ENCODE results near the gene EGFR. TPM values are rescaled to one million over a fixed set of nuclear protein-coding genes. Genes with fewer than 3 reads are reported as not detected.
A peak's percentile ranks its signal among the peaks of the same experiment; 100 is the strongest.

Gene EGFR
- polyA plus RNA-seq, 1 of the 3 experiments (the other 2 are of a cell fraction) = 37.6 TPM

DNA sequence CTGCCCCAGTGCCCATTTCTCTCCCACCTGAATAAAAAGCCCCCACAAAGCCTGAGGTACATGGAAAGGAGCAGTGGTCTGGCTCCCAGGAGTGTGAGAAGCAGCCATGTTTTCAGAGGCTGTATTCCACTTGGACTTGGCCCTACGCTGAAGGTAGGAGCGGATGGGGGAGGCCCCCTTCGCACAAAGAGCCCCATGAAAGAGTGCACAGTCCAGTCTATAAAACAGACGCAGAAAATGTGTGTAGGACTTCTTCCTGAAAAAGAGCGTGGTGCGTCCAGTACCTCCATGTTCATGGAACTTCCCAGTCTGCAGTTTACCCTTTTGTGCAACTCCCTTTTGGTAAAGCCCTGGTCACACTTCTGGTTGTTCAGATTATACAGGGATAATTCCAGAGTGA lies 69.3 kb downstream of the EGFR start:
- CTCF ChIA-PET = interaction anchor here (4.5 kb wide), 1 partner anchor 166 kb away, joined by 35 read pairs; no protein-coding TSS in a partner anchor
- H3K4me3 ChIP-seq (ENCODE audit: low read depth in 2 of 2, low read length in 1 of 2) = no peak overlapping the region

GRCh38 chr7:55088620-55089019 lies 69.8 kb downstream of the EGFR start:
- POLR2A ChIA-PET = no interaction called here
- no peak overlapping the region for H3K4me2 ChIP-seq
- H3K9me2 ChIP-seq = no peaks in the 10 kb centered on the region
- H3K9me3 ChIP-seq = no peaks in the 10 kb centered on the region
- TF ChIP-seq, protein P1, sequence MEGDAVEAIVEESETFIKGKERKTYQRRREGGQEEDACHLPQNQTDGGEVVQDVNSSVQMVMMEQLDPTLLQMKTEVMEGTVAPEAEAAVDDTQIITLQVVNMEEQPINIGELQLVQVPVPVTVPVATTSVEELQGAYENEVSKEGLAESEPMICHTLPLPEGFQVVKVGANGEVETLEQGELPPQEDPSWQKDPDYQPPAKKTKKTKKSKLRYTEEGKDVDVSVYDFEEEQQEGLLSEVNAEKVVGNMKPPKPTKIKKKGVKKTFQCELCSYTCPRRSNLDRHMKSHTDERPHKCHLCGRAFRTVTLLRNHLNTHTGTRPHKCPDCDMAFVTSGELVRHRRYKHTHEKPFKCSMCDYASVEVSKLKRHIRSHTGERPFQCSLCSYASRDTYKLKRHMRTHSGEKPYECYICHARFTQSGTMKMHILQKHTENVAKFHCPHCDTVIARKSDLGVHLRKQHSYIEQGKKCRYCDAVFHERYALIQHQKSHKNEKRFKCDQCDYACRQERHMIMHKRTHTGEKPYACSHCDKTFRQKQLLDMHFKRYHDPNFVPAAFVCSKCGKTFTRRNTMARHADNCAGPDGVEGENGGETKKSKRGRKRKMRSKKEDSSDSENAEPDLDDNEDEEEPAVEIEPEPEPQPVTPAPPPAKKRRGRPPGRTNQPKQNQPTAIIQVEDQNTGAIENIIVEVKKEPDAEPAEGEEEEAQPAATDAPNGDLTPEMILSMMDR (IDR thresholded peaks at IDR 0.05) = no peak
- TF ChIP-seq YY1 (IDR thresholded peaks at IDR 0.05; ENCODE audit: low read depth) (no peak), USF1 (IDR thresholded peaks at IDR 0.05; ENCODE audit: borderline replicate concordance, low read depth) (no peak), SMC3 (IDR thresholded peaks at IDR 0.05; ENCODE audit: low read depth, low read length) (no peak)
- no peak overlapping the region for H2AFZ ChIP-seq (ENCODE audit: low read depth)
- H3K4me3 ChIP-seq (ENCODE audit: low read depth in 2 of 2, low read length in 1 of 2) = no peak overlapping the region
- H3K9ac ChIP-seq = no peak overlapping the region
- WGBS (ENCODE audit: low lambda C conversion rate) = 94% methylated on average over 7 of the region's 7 CpGs
- peaks cover 0 to 17% of the 10 kb centered on the region in 2 experiments for H3K36me3 ChIP-seq (replicated peaks in 1 of 2; ENCODE audit: control insufficient read depth in 1 of 2, insufficient read depth in 2 of 2, low read length in 1 of 2)
- CTCF ChIA-PET = interaction anchor here (0.6 kb wide), 2 partner anchors 60 to 167 kb away, joined by 3 read pairs; no protein-coding TSS in a partner anchor
- H3K4me1 ChIP-seq (ENCODE audit: control insufficient read depth in 1 of 2, insufficient read depth in 2 of 2, low read depth in 1 of 2, low read length in 1 of 2) = peaks cover 50 to 53% of the 10 kb centered on the region in 2 experiments
- H3K27ac ChIP-seq (ENCODE audit: low read depth in 2 of 2, low read length in 1 of 2) = peak overlapping the region in 1 of 2 experiments; percentile 99; a peak in 1 of 4 replicates
- H3F3A ChIP-seq (replicated peaks; ENCODE audit: insufficient read depth) = peaks cover 42% of the 10 kb centered on the region
- H3K79me2 ChIP-seq (ENCODE audit: insufficient read depth) = peaks cover 84% of the 10 kb centered on the region
- DNase-seq = no peak
- H3K27me3 ChIP-seq (ENCODE audit: insufficient read depth) = no peaks in the 10 kb centered on the region
- H4K20me1 ChIP-seq (ENCODE audit: insufficient read depth) = peaks cover 18% of the 10 kb centered on the region; the same call in 1 of the 2 replicates

More for the DNA sequence above, 69.3 kb downstream of the EGFR start:
- TF ChIP-seq TAF1 (IDR thresholded peaks at IDR 0.05; ENCODE audit: borderline replicate concordance, low read depth, low read length) = no peak
- no peak for TF ChIP-seq USF2 (IDR thresholded peaks at IDR 0.05; ENCODE audit: borderline replicate concordance, low read depth, low read length)
- TF ChIP-seq TEAD4 (IDR thresholded peaks at IDR 0.05; ENCODE audit: borderline replicate concordance, insufficient read depth) = no peak
- TF ChIP-seq NFIC (IDR thresholded peaks at IDR 0.05; ENCODE audit: borderline replicate concordance) = no peak
- TF ChIP-seq FOXM1 (IDR thresholded peaks at IDR 0.05; ENCODE audit: low read depth) = no peak
- no peak for TF ChIP-seq YY1 (IDR thresholded peaks at IDR 0.05; ENCODE audit: low read depth)
- no peak for TF ChIP-seq MEF2A (IDR thresholded peaks at IDR 0.05; ENCODE audit: borderline replicate concordance, low read depth)
- POLR2A ChIA-PET = no interaction called here
- H3K27me3 ChIP-seq (ENCODE audit: insufficient read depth) = no peaks in the 10 kb centered on the region
- peaks cover 84% of the 10 kb centered on the region for H3K79me2 ChIP-seq (ENCODE audit: insufficient read depth)
- peaks cover 14% of the 10 kb centered on the region; the same call in 1 of the 2 replicates for H4K20me1 ChIP-seq (ENCODE audit: insufficient read depth)
- peaks cover 47% of the 10 kb centered on the region for H3F3A ChIP-seq (replicated peaks; ENCODE audit: insufficient read depth)
- DNase-seq = no peak
- peak overlapping the region; percentile 0 to 99; a peak in 3 of 4 replicates for H3K27ac ChIP-seq (ENCODE audit: low read depth in 2 of 2, low read length in 1 of 2)
- H3K4me2 ChIP-seq = peak overlapping the region; percentile 88
- no peaks in the 10 kb centered on the region for H3K9me3 ChIP-seq
- H3K9ac ChIP-seq = no peak overlapping the region
- H3K4me1 ChIP-seq (ENCODE audit: control insufficient read depth in 1 of 2, insufficient read depth in 2 of 2, low read depth in 1 of 2, low read length in 1 of 2) = peaks cover 51 to 55% of the 10 kb centered on the region in 2 experiments
- no peak overlapping the region for H2AFZ ChIP-seq (ENCODE audit: low read depth)
- H3K9me2 ChIP-seq = no peaks in the 10 kb centered on the region
- peaks cover 0 to 22% of the 10 kb centered on the region in 2 experiments for H3K36me3 ChIP-seq (replicated peaks in 1 of 2; ENCODE audit: control insufficient read depth in 1 of 2, insufficient read depth in 2 of 2, low read length in 1 of 2)
- WGBS (ENCODE audit: low lambda C conversion rate) = 97% methylated on average over 6 of the region's 6 CpGs

All from SK-N-SH (cell line).